ENCODE measurements around the gene RNASEH2B.
A peak's percentile ranks its signal among the peaks of the same experiment; 100 is the strongest.

The RNASEH2B gene

DNA sequence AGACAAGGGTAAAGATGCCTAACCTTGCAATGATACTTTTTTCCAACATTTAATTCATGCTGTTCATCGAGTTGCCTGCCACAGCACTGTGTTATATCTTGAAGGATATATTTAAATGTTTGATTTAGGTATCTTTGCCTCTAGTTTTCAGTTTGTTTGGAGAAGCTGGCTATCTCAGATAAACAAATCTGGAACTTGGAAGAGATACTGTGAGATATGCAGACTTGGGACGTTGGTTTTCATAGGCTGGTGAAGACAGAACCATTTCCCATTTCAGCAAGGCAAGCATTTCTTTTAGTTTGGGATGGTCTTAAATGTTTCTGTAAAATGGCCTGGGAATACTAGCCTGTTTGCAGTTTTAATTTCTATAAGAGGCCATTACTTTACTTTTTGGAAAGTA lies 3.3 kb downstream of the RNASEH2B start:
- no peak for DNase-seq
- Histone ChIP-seq H3K27ac (no peak overlapping the region), H3K4me1 (peaks cover 0 to 31% (median 16%) of the 10 kb centered on the region in 4 donors), H3K4me3 (no peak overlapping the region), H3K9me3 (no peaks in the 10 kb centered on the region), H3K36me3 (no peaks in the 10 kb centered on the region), H3K27me3 (no peaks in the 10 kb centered on the region)
- intact Hi-C loops (cut with DNase I; ENCODE audit: low total_unique reads): loop anchor here (5.0 kb wide), 2 partner anchors 669 to 916 kb away; partner anchors contain the start of genes TRIM13 and WDFY2
- TF ChIP-seq, protein P1, sequence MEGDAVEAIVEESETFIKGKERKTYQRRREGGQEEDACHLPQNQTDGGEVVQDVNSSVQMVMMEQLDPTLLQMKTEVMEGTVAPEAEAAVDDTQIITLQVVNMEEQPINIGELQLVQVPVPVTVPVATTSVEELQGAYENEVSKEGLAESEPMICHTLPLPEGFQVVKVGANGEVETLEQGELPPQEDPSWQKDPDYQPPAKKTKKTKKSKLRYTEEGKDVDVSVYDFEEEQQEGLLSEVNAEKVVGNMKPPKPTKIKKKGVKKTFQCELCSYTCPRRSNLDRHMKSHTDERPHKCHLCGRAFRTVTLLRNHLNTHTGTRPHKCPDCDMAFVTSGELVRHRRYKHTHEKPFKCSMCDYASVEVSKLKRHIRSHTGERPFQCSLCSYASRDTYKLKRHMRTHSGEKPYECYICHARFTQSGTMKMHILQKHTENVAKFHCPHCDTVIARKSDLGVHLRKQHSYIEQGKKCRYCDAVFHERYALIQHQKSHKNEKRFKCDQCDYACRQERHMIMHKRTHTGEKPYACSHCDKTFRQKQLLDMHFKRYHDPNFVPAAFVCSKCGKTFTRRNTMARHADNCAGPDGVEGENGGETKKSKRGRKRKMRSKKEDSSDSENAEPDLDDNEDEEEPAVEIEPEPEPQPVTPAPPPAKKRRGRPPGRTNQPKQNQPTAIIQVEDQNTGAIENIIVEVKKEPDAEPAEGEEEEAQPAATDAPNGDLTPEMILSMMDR (IDR thresholded peaks at IDR 0.05): no peak

DNA sequence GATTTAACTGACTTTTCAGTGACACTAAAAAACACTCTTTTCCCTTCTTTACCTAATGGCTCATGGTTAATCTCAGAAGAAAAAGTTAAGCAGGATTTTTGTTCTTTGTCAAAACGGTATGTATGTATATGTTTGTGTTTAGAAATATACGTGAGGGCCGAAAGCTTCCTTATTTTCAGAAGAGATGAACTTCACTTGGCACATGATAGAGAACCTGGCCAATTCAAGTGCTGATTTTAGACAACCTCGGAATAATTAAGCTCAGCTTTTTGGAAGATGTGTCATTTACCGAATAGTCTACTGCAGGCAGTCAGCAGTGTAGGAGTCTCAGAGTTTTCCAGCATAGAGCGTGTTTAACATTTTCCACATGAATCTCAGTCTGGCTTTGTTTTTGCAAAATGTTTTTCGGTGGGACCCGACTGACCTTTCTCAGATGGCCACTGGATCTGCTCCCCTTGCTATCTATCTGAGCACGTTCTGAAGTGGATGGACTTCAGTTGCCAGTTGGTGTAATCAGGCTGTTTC lies 4.6 kb downstream of the RNASEH2B start:
- no peak overlapping the region for H3K4me3 ChIP-seq
- H3K9me3 ChIP-seq: no peaks in the 10 kb centered on the region
- intact Hi-C loops (cut with DNase I; ENCODE audit: low total_unique reads): loop anchor here (5.0 kb wide), 2 partner anchors 668 to 917 kb away; partner anchors contain the start of genes TRIM13 and WDFY2
- H3K36me3 ChIP-seq: no peaks in the 10 kb centered on the region
- no peak overlapping the region for H3K27ac ChIP-seq
- peaks cover 0 to 26% (median 16%) of the 10 kb centered on the region in 4 donors for H3K4me1 ChIP-seq
- H3K27me3 ChIP-seq: no peaks in the 10 kb centered on the region
- DNase-seq: no peak
- TF ChIP-seq, protein P1 (IDR thresholded peaks at IDR 0.05): no peak

DNA sequence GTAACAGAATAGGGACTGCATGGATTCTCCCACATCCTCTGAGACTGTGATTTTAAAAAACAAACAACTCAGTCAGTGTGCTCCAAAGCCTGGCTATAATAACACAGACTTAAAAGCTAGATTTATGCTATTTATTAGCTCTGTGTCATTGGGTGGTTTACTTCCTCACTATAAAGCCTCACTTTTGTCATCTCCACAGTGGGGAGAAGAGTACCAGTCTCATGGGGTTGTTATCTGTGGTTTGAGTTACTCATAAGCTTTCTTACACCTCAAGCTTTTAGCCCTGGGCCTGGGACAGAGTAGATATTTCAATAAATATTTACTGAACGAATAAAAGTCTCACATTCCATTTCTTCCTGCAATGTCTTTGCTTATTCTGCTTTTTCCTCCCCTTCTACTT lies 5.3 kb downstream of the RNASEH2B start:
- H3K4me3 ChIP-seq: no peak overlapping the region
- H3K4me1 ChIP-seq: peaks cover 0 to 26% (median 16%) of the 10 kb centered on the region in 4 donors
- no peak overlapping the region for H3K27ac ChIP-seq
- intact Hi-C loops (cut with DNase I; ENCODE audit: low total_unique reads): loop anchor here (5.0 kb wide), 2 partner anchors 667 to 918 kb away; partner anchors contain the start of genes TRIM13 and WDFY2
- DNase-seq: no peak
- TF ChIP-seq, protein P1 (IDR thresholded peaks at IDR 0.05): no peak
- no peaks in the 10 kb centered on the region for H3K36me3 ChIP-seq
- H3K9me3 ChIP-seq: no peaks in the 10 kb centered on the region
- H3K27me3 ChIP-seq: no peaks in the 10 kb centered on the region

DNA sequence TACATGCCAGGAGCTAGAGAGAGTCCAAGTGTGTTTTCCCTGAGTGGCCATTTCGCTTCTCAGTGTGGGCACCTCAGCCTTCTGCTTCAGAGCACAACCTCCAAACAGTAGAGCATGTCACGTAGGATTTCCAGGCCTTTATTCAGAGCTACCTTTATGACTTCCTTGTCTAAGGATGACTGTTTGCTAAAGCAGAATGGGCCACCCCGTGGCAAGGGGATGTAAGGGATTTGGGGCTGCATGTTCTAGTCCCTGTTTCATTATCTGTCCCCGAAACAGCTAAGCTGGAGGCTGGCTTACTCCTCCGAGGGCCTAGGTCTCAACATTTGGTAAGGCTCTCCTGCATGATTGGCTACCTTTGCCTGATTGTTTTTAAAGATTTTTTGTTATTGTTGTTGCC lies 6.0 kb downstream of the RNASEH2B start:
- Histone ChIP-seq H3K27me3 (no peaks in the 10 kb centered on the region), H3K36me3 (no peaks in the 10 kb centered on the region), H3K27ac (no peak overlapping the region), H3K4me3 (no peak overlapping the region), H3K4me1 (peaks cover 0 to 22% (median 15%) of the 10 kb centered on the region in 4 donors), H3K9me3 (no peaks in the 10 kb centered on the region)
- TF ChIP-seq, protein P1 (IDR thresholded peaks at IDR 0.05): no peak
- intact Hi-C loops (cut with DNase I; ENCODE audit: low total_unique reads): no loop called here
- DNase-seq: no peak

DNA sequence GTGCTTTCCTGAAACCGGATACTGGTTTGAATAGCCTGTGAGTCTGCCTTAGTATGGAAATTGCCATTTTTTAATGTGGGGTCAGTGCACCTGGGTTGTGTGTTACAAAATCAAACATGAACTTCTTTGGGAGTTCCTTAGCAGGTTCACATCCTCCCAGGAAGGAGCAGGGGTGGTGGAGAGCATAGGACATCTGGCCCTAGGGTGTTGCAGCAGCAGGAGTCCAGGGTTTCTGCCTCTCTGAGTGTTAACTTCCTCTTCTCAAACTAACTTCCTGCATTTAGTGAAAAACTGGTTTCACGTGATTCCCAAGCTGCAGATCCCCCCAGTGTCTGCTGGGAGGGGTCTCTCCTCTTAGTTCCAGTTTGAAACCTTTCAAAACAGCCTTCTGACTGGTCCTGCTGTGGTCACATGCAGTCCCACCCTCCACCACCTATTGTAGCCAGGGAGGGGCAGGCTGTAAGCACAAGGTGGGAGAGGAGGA lies 7.2 kb downstream of the RNASEH2B start:
- peak in 1 of 2 donors; percentile 32 for DNase-seq
- peaks cover 0 to 10% (median 5%) of the 10 kb centered on the region in 4 donors for H3K4me1 ChIP-seq
- H3K4me3 ChIP-seq: no peak overlapping the region
- H3K36me3 ChIP-seq: no peaks in the 10 kb centered on the region
- intact Hi-C loops (cut with DNase I; ENCODE audit: low total_unique reads): no loop called here
- H3K27me3 ChIP-seq: no peaks in the 10 kb centered on the region
- no peaks in the 10 kb centered on the region for H3K9me3 ChIP-seq
- TF ChIP-seq, protein P1 (IDR thresholded peaks at IDR 0.05): no peak
- H3K27ac ChIP-seq: no peak overlapping the region

All from tibial artery (tissue), 4 donors.